ENCODE results near the gene CRHR1. TPM values are rescaled to one million over a fixed set of nuclear protein-coding genes. Genes with fewer than 3 reads are reported as not detected.

Gene CRHR1
- total RNA-seq, 2 donors from 2014 or later: not detected

- ATAC-seq (no peak), DNase-seq (no peak)
- 50 to 77% methylated on average over 10 of the region's 10 CpGs for WGBS, 2 donors
- Histone ChIP-seq H3K27me3 (no peaks in the 10 kb centered on the region), H3K4me1 (peaks cover 8% of the 10 kb centered on the region), H3K4me3 (no peak overlapping the region), H3K36me3 (replicated peaks in 1 of 2; ENCODE audit: insufficient read depth in 1 of 2, low read depth in 2 of 2) (no peaks in the 10 kb centered on the region), H3K9me3 (no peaks in the 10 kb centered on the region), H3K27ac (no peak overlapping the region)
- intact Hi-C loops (cut with DNase I): no loop called here
- TF ChIP-seq POLR2A (IDR thresholded peaks at IDR 0.05): no peak
- no peak for TF ChIP-seq CTCF (IDR thresholded peaks at IDR 0.05)
Measured at GRCh38 chr17:45751466-45751865, 32.7 kb upstream of the CRHR1 start.

GRCh38 chr17:45752246-45752645 is 31.9 kb upstream of the CRHR1 start:
- DNase-seq (no peak), ATAC-seq (no peak)
- H3K9me3 ChIP-seq: no peaks in the 10 kb centered on the region
- no peak for TF ChIP-seq POLR2A (IDR thresholded peaks at IDR 0.05)
- no peak for TF ChIP-seq CTCF (IDR thresholded peaks at IDR 0.05)
- H3K36me3 ChIP-seq (replicated peaks in 1 of 2; ENCODE audit: insufficient read depth in 1 of 2, low read depth in 2 of 2): no peaks in the 10 kb centered on the region
- H3K4me1 ChIP-seq: peaks cover 8% of the 10 kb centered on the region
- WGBS, 2 donors: 78 to 81% methylated on average over 7 to 9 of the region's 9 CpGs
- H3K4me3 ChIP-seq: no peak overlapping the region
- intact Hi-C loops (cut with DNase I): no loop called here
- H3K27ac ChIP-seq: no peak overlapping the region
- H3K27me3 ChIP-seq: no peaks in the 10 kb centered on the region

GRCh38 chr17:45753645-45754225 is 30.4 kb upstream of the CRHR1 start:
- no peak for ATAC-seq
- WGBS, 2 donors: 45 to 58% methylated on average over 5 of the region's 7 CpGs
- TF ChIP-seq CTCF (IDR thresholded peaks at IDR 0.05): no peak
- TF ChIP-seq POLR2A (IDR thresholded peaks at IDR 0.05): no peak
- DNase-seq: no peak
- Histone ChIP-seq H3K27me3 (no peaks in the 10 kb centered on the region), H3K4me3 (no peak overlapping the region), H3K36me3 (replicated peaks in 1 of 2; ENCODE audit: insufficient read depth in 1 of 2, low read depth in 2 of 2) (no peaks in the 10 kb centered on the region), H3K9me3 (no peaks in the 10 kb centered on the region), H3K27ac (no peak overlapping the region), H3K4me1 (peaks cover 8% of the 10 kb centered on the region)
- intact Hi-C loops (cut with DNase I): no loop called here

GRCh38 chr17:45755050-45755449 is 29.1 kb upstream of the CRHR1 start:
- Histone ChIP-seq H3K36me3 (replicated peaks in 1 of 2; ENCODE audit: insufficient read depth in 1 of 2, low read depth in 2 of 2) (no peaks in the 10 kb centered on the region), H3K9me3 (no peaks in the 10 kb centered on the region), H3K27ac (no peak overlapping the region), H3K27me3 (no peaks in the 10 kb centered on the region), H3K4me3 (no peak overlapping the region), H3K4me1 (peaks cover 3% of the 10 kb centered on the region)
- no peak for TF ChIP-seq CTCF (IDR thresholded peaks at IDR 0.05)
- TF ChIP-seq POLR2A (IDR thresholded peaks at IDR 0.05): no peak
- intact Hi-C loops (cut with DNase I): no loop called here
- WGBS, 2 donors: 68 to 75% methylated on average over 8 of the region's 8 CpGs
- no peak for DNase-seq
- no peak for ATAC-seq

GRCh38 chr17:45756266-45756991 is 27.7 kb upstream of the CRHR1 start:
- DNase-seq: no peak

More at GRCh38 chr17:45756266-45756991, 27.7 kb upstream of the CRHR1 start:
- intact Hi-C loops (cut with DNase I): no loop called here
- WGBS, 2 donors: 41 to 61% methylated on average over 12 of the region's 12 CpGs
- Histone ChIP-seq H3K4me1 (no peaks in the 10 kb centered on the region), H3K27ac (no peak overlapping the region), H3K27me3 (no peaks in the 10 kb centered on the region), H3K4me3 (no peak overlapping the region), H3K9me3 (no peaks in the 10 kb centered on the region), H3K36me3 (replicated peaks in 1 of 2; ENCODE audit: insufficient read depth in 1 of 2, low read depth in 2 of 2) (no peaks in the 10 kb centered on the region)
- no peak for TF ChIP-seq CTCF (IDR thresholded peaks at IDR 0.05)
- no peak for TF ChIP-seq POLR2A (IDR thresholded peaks at IDR 0.05)
- no peak for ATAC-seq

All from body of pancreas (tissue), 4 donors.